ENCODE measurements around the gene ADAT1. TPM values are rescaled to one million over a fixed set of nuclear protein-coding genes. Genes with fewer than 3 reads are reported as not detected.

ADAT1 gene
- total and polyA plus RNA-seq, 2 of the 13 experiments (the other 11 are each of a cell fraction or from before 2014, with no cell fraction given): 18.4 to 40.8 TPM

DNA sequence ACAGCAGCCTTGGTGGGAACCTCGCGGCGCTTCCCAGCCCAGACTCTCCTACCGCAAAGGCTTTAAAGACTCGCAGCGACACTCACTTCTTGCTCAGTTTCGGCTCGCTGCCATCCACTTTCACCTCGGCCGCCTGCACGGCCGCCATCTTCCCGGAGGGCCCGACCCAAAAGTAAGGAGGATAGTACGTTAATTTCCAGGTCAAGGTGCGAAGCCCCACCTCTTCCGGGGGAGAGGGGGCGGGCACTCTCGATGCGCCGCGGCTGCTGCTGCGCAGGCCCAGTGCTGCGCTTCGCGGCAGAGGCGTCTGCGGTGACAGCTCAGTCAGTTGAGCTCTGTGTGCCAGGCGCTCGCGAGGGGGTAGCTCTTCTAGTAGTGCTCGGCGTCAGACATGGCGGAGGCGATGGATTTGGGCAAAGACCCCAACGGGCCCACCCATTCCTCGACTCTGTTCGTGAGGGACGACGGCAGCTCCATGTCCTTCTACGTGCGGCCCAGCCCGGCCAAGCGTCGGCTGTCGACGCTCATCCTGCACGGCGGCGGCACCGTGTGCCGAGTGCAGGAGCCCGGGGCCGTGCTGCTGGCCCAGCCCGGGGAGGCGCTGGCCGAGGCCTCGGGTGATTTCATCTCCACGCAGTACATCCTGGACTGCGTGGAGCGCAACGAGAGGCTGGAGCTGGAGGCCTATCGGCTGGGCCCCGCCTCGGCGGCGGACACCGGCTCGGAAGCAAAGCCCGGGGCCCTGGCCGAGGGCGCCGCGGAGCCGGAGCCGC, 24.6 kb upstream of the ADAT1 start, which contains the start of the genes KARS1 and TERF2IP (continued):
- TF ChIP-seq RELA (CRISPR knock-in tag; IDR thresholded peaks at IDR 0.05) (no peak), ZNF138 (CRISPR knock-in tag; IDR thresholded peaks at IDR 0.05; ENCODE audit: low read depth) (0 out of 2 replicates have a peak, but pooled peaks have one; percentile 31), ZC3H4 (CRISPR knock-in tag; IDR thresholded peaks at IDR 0.05; ENCODE audit: borderline replicate concordance) (no peak), ZNF678 (CRISPR knock-in tag; IDR thresholded peaks at IDR 0.05) (0 out of 2 replicates have a peak, but pooled peaks have one; percentile 27), ZNF326 (CRISPR knock-in tag; IDR thresholded peaks at IDR 0.05; ENCODE audit: borderline replicate concordance) (no peak), YEATS4 (CRISPR knock-in tag; IDR thresholded peaks at IDR 0.05; ENCODE audit: borderline replicate concordance) (peak; percentile 82), CREM (IDR thresholded peaks at IDR 0.05) (peak; percentile 74), CREM (CRISPR knock-in tag; IDR thresholded peaks at IDR 0.05) (no peak), ZBTB42 (CRISPR knock-in tag; IDR thresholded peaks at IDR 0.05) (peak; percentile 96), ZNF317 (CRISPR knock-in tag; IDR thresholded peaks at IDR 0.05) (peak; percentile 87), SMARCE1 (IDR thresholded peaks at IDR 0.05; ENCODE audit: borderline replicate concordance) (no peak)
- TF ChIP-seq, protein P1, sequence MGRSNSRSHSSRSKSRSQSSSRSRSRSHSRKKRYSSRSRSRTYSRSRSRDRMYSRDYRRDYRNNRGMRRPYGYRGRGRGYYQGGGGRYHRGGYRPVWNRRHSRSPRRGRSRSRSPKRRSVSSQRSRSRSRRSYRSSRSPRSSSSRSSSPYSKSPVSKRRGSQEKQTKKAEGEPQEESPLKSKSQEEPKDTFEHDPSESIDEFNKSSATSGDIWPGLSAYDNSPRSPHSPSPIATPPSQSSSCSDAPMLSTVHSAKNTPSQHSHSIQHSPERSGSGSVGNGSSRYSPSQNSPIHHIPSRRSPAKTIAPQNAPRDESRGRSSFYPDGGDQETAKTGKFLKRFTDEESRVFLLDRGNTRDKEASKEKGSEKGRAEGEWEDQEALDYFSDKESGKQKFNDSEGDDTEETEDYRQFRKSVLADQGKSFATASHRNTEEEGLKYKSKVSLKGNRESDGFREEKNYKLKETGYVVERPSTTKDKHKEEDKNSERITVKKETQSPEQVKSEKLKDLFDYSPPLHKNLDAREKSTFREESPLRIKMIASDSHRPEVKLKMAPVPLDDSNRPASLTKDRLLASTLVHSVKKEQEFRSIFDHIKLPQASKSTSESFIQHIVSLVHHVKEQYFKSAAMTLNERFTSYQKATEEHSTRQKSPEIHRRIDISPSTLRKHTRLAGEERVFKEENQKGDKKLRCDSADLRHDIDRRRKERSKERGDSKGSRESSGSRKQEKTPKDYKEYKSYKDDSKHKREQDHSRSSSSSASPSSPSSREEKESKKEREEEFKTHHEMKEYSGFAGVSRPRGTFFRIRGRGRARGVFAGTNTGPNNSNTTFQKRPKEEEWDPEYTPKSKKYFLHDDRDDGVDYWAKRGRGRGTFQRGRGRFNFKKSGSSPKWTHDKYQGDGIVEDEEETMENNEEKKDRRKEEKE (IDR thresholded peaks at IDR 0.05): no peak
- TF ChIP-seq, protein P2, sequence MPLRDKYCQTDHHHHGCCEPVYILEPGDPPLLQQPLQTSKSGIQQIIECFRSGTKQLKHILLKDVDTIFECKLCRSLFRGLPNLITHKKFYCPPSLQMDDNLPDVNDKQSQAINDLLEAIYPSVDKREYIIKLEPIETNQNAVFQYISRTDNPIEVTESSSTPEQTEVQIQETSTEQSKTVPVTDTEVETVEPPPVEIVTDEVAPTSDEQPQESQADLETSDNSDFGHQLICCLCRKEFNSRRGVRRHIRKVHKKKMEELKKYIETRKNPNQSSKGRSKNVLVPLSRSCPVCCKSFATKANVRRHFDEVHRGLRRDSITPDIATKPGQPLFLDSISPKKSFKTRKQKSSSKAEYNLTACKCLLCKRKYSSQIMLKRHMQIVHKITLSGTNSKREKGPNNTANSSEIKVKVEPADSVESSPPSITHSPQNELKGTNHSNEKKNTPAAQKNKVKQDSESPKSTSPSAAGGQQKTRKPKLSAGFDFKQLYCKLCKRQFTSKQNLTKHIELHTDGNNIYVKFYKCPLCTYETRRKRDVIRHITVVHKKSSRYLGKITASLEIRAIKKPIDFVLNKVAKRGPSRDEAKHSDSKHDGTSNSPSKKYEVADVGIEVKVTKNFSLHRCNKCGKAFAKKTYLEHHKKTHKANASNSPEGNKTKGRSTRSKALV (CRISPR knock-in tag; IDR thresholded peaks at IDR 0.05): peak; percentile 84
- TF ChIP-seq, protein P3, sequence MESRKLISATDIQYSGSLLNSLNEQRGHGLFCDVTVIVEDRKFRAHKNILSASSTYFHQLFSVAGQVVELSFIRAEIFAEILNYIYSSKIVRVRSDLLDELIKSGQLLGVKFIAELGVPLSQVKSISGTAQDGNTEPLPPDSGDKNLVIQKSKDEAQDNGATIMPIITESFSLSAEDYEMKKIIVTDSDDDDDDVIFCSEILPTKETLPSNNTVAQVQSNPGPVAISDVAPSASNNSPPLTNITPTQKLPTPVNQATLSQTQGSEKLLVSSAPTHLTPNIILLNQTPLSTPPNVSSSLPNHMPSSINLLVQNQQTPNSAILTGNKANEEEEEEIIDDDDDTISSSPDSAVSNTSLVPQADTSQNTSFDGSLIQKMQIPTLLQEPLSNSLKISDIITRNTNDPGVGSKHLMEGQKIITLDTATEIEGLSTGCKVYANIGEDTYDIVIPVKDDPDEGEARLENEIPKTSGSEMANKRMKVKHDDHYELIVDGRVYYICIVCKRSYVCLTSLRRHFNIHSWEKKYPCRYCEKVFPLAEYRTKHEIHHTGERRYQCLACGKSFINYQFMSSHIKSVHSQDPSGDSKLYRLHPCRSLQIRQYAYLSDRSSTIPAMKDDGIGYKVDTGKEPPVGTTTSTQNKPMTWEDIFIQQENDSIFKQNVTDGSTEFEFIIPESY (CRISPR knock-in tag; IDR thresholded peaks at IDR 0.05): 0 out of 2 replicates have a peak, but pooled peaks have one; percentile 31
- TF ChIP-seq, protein P4, sequence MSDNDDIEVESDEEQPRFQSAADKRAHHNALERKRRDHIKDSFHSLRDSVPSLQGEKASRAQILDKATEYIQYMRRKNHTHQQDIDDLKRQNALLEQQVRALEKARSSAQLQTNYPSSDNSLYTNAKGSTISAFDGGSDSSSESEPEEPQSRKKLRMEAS (IDR thresholded peaks at IDR 0.05): peak; percentile 74
- TF ChIP-seq, protein P5, sequence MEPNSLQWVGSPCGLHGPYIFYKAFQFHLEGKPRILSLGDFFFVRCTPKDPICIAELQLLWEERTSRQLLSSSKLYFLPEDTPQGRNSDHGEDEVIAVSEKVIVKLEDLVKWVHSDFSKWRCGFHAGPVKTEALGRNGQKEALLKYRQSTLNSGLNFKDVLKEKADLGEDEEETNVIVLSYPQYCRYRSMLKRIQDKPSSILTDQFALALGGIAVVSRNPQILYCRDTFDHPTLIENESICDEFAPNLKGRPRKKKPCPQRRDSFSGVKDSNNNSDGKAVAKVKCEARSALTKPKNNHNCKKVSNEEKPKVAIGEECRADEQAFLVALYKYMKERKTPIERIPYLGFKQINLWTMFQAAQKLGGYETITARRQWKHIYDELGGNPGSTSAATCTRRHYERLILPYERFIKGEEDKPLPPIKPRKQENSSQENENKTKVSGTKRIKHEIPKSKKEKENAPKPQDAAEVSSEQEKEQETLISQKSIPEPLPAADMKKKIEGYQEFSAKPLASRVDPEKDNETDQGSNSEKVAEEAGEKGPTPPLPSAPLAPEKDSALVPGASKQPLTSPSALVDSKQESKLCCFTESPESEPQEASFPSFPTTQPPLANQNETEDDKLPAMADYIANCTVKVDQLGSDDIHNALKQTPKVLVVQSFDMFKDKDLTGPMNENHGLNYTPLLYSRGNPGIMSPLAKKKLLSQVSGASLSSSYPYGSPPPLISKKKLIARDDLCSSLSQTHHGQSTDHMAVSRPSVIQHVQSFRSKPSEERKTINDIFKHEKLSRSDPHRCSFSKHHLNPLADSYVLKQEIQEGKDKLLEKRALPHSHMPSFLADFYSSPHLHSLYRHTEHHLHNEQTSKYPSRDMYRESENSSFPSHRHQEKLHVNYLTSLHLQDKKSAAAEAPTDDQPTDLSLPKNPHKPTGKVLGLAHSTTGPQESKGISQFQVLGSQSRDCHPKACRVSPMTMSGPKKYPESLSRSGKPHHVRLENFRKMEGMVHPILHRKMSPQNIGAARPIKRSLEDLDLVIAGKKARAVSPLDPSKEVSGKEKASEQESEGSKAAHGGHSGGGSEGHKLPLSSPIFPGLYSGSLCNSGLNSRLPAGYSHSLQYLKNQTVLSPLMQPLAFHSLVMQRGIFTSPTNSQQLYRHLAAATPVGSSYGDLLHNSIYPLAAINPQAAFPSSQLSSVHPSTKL (CRISPR knock-in tag; IDR thresholded peaks at IDR 0.05): peak; percentile 76
- TF ChIP-seq, protein P6, sequence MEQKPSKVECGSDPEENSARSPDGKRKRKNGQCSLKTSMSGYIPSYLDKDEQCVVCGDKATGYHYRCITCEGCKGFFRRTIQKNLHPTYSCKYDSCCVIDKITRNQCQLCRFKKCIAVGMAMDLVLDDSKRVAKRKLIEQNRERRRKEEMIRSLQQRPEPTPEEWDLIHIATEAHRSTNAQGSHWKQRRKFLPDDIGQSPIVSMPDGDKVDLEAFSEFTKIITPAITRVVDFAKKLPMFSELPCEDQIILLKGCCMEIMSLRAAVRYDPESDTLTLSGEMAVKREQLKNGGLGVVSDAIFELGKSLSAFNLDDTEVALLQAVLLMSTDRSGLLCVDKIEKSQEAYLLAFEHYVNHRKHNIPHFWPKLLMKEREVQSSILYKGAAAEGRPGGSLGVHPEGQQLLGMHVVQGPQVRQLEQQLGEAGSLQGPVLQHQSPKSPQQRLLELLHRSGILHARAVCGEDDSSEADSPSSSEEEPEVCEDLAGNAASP (CRISPR knock-in tag; IDR thresholded peaks at IDR 0.05; ENCODE audit: borderline replicate concordance): peak; percentile 45; the same call in 1 of the 2 replicates
